ENCODE results near the gene ZDHHC1. TPM values are rescaled to one million over a fixed set of nuclear protein-coding genes. Genes with fewer than 3 reads are reported as not detected.

The ZDHHC1 gene
- total and polyA plus RNA-seq, 12 donors = 1.3 to 30.0 (median 12.6) TPM

GRCh38 chr16:67413978-67414911, 2.0 kb downstream of the ZDHHC1 start:
- Histone ChIP-seq H3K4me1 (replicated peaks in 1 of 2) (peaks cover 16 to 20% of the 10 kb centered on the region in 2 donors), H3K27me3 (no peaks in the 10 kb centered on the region), H3K36me3 (replicated peaks in 1 of 2) (no peaks in the 10 kb centered on the region), H3K4me3 (no peak overlapping the region), H3K9me3 (replicated peaks in 1 of 3) (no peaks in the 10 kb centered on the region), H3K27ac (peak overlapping the region in 3 of 5 donors; percentile 21 to 64 (median 45))
- WGBS, 4 donors = 37 to 45% (median 43%) methylated on average over 6 of the region's 6 CpGs
- peak in 1 of 7 donors; percentile 48 for DNase-seq
- TF ChIP-seq POLR2A (IDR thresholded peaks at IDR 0.05) (no peak), CTCF (IDR thresholded peaks at IDR 0.05) (no peak)
- intact Hi-C loops (cut with DNase I) = no loop called here

- TF ChIP-seq POLR2A (IDR thresholded peaks at IDR 0.05) = no peak
- TF ChIP-seq CTCF (IDR thresholded peaks at IDR 0.05) = no peak
- 55 to 64% (median 59%) methylated on average over 2 of the region's 2 CpGs for WGBS, 4 donors
- intact Hi-C loops (cut with DNase I) = no loop called here
Measured at GRCh38 chr16:67412294-67412693, 4.0 kb downstream of the ZDHHC1 start.

GRCh38 chr16:67411339-67411738, 4.9 kb downstream of the ZDHHC1 start:
- Histone ChIP-seq H3K36me3 (replicated peaks in 1 of 2) (no peaks in the 10 kb centered on the region), H3K27ac (no peak overlapping the region), H3K4me3 (no peak overlapping the region), H3K4me1 (replicated peaks in 1 of 2) (peaks cover 16 to 20% of the 10 kb centered on the region in 2 donors), H3K27me3 (no peaks in the 10 kb centered on the region), H3K9me3 (replicated peaks in 1 of 3) (no peaks in the 10 kb centered on the region)
- no peak for DNase-seq
- WGBS, 4 donors = 86 to 96% (median 93%) methylated on average over 3 of the region's 3 CpGs
- no peak for TF ChIP-seq POLR2A (IDR thresholded peaks at IDR 0.05)
- TF ChIP-seq CTCF (IDR thresholded peaks at IDR 0.05) = no peak
- intact Hi-C loops (cut with DNase I) = no loop called here

More at GRCh38 chr16:67412294-67412693, 4.0 kb downstream of the ZDHHC1 start:
- H3K27ac ChIP-seq = no peak overlapping the region
- no peak for DNase-seq
- H3K36me3 ChIP-seq (replicated peaks in 1 of 2) = no peaks in the 10 kb centered on the region
- no peak overlapping the region for H3K4me3 ChIP-seq
- no peaks in the 10 kb centered on the region for H3K27me3 ChIP-seq
- no peaks in the 10 kb centered on the region for H3K9me3 ChIP-seq (replicated peaks in 1 of 3)
- peaks cover 16 to 20% of the 10 kb centered on the region in 2 donors for H3K4me1 ChIP-seq (replicated peaks in 1 of 2)

GRCh38 chr16:67409631-67410030, 6.6 kb downstream of the ZDHHC1 start:
- no peak for TF ChIP-seq CTCF (IDR thresholded peaks at IDR 0.05)
- H3K27ac ChIP-seq = no peak overlapping the region
- no peaks in the 10 kb centered on the region for H3K9me3 ChIP-seq (replicated peaks in 1 of 3)
- no peak for DNase-seq
- no peaks in the 10 kb centered on the region for H3K36me3 ChIP-seq (replicated peaks in 1 of 2)
- no peaks in the 10 kb centered on the region for H3K27me3 ChIP-seq
- H3K4me3 ChIP-seq = no peak overlapping the region
- WGBS, 4 donors = 71 to 100% (median 81%) methylated on average over 4 to 9 of the region's 9 CpGs
- intact Hi-C loops (cut with DNase I) = no loop called here
- peaks cover 10% of the 10 kb centered on the region in 2 donors for H3K4me1 ChIP-seq (replicated peaks in 1 of 2)
